Endothelial cell (in vitro differentiated cells): ENCODE results near the gene ATP2B1. TPM values are rescaled to one million over a fixed set of nuclear protein-coding genes. Genes with fewer than 3 reads are reported as not detected.

Experiments
- DNase-seq: peaks from one replicate; pipeline ENCODE4 v3.0.0; 2021; ENCODE audit warnings: low spot score
- H3K27ac Mint-ChIP-seq: one replicate; pipeline ENCODE4 v1.8.0; 2021; ENCODE audit warnings: mixed read lengths, inconsistent platforms; ENCODE audit not compliant: unreplicated experiment
- H3K27me3 Mint-ChIP-seq: one replicate; pipeline ENCODE4 v1.8.0; 2021; ENCODE audit warnings: mild to moderate bottlenecking, moderate library complexity, mixed read lengths, inconsistent platforms; ENCODE audit not compliant: unreplicated experiment
- H3K36me3 Mint-ChIP-seq: one replicate; pipeline ENCODE4 v1.8.0; 2021; ENCODE audit warnings: mild to moderate bottlenecking, low read depth, mixed read lengths, inconsistent platforms; ENCODE audit not compliant: unreplicated experiment
- H3K4me1 Mint-ChIP-seq: one replicate; pipeline ENCODE4 v1.8.0; 2021; ENCODE audit warnings: mild to moderate bottlenecking, mixed read lengths, inconsistent platforms; ENCODE audit not compliant: unreplicated experiment
- H3K4me3 Mint-ChIP-seq: one replicate; pipeline ENCODE4 v1.8.0; 2021; ENCODE audit warnings: mild to moderate bottlenecking, mixed read lengths, inconsistent platforms; ENCODE audit not compliant: unreplicated experiment
- H3K9me3 Mint-ChIP-seq: one replicate; pipeline ENCODE4 v1.8.0; 2021; ENCODE audit warnings: mixed read lengths, inconsistent platforms; ENCODE audit not compliant: unreplicated experiment
- CTCF ChIP-seq: fragments of 200-600 bp; sonication (generic); IDR thresholded peaks from one replicate; pipeline ENCODE4 v1.5.0; 2021; ENCODE audit warnings: antibody characterized with exemption; ENCODE audit not compliant: unreplicated experiment
- total RNA-seq: library from RNA; stranded (reverse); fragmentation: NEBNext Ultra II Directional; extraction: Animal tissue kit (Norgen Biotek cat#: 25700); gene quantifications from one replicate; pipeline ENCODE4 v1.2.1, GENCODE V29; 2021; ENCODE audit not compliant: unreplicated experiment

Gene ATP2B1
- total RNA-seq, 1 donor from 2014 or later = 33.0 TPM

- no peaks in the 10 kb centered on the region for H3K27me3 Mint-ChIP-seq
- no peaks in the 10 kb centered on the region for H3K36me3 Mint-ChIP-seq
- no peaks in the 10 kb centered on the region for H3K4me1 Mint-ChIP-seq
- no peaks in the 10 kb centered on the region for H3K9me3 Mint-ChIP-seq
- no peak for DNase-seq
- H3K4me3 Mint-ChIP-seq = no peak overlapping the region
- no peak overlapping the region for H3K27ac Mint-ChIP-seq
- TF ChIP-seq CTCF = no peak
Measured at GRCh38 chr12:89632778-89633177, 75.9 kb downstream of the ATP2B1 start.

GRCh38 chr12:89622115-89622514, 86.5 kb downstream of the ATP2B1 start:
- peaks cover 2% of the 10 kb centered on the region for H3K27me3 Mint-ChIP-seq
- no peak for DNase-seq

GRCh38 chr12:89621521-89621920, 87.1 kb downstream of the ATP2B1 start:
- no peak for TF ChIP-seq CTCF
- Mint-ChIP-seq H3K4me3 (no peak overlapping the region), H3K9me3 (no peaks in the 10 kb centered on the region), H3K4me1 (no peaks in the 10 kb centered on the region), H3K27ac (no peak overlapping the region), H3K36me3 (no peaks in the 10 kb centered on the region), H3K27me3 (peaks cover 2% of the 10 kb centered on the region)
- no peak for DNase-seq

More at GRCh38 chr12:89622115-89622514, 86.5 kb downstream of the ATP2B1 start:
- Mint-ChIP-seq H3K9me3 (no peaks in the 10 kb centered on the region), H3K27ac (no peak overlapping the region), H3K4me3 (no peak overlapping the region), H3K4me1 (no peaks in the 10 kb centered on the region), H3K36me3 (no peaks in the 10 kb centered on the region)
- no peak for TF ChIP-seq CTCF

- Mint-ChIP-seq H3K9me3 (no peaks in the 10 kb centered on the region), H3K4me3 (no peak overlapping the region), H3K27me3 (peaks cover 2% of the 10 kb centered on the region), H3K36me3 (no peaks in the 10 kb centered on the region), H3K4me1 (no peaks in the 10 kb centered on the region), H3K27ac (no peak overlapping the region)
- DNase-seq = no peak
- TF ChIP-seq CTCF = no peak
Measured at GRCh38 chr12:89619764-89620163, 88.9 kb downstream of the ATP2B1 start.

GRCh38 chr12:89618113-89618862, 90.3 kb downstream of the ATP2B1 start:
- DNase-seq = no peak
- Mint-ChIP-seq H3K27ac (no peak overlapping the region), H3K4me3 (no peak overlapping the region), H3K27me3 (peaks cover 2% of the 10 kb centered on the region), H3K9me3 (no peaks in the 10 kb centered on the region), H3K4me1 (no peaks in the 10 kb centered on the region), H3K36me3 (no peaks in the 10 kb centered on the region)
- no peak for TF ChIP-seq CTCF
